HL-60 (cell line): ENCODE data around the gene DSE.

Source experiments
- GABPA ChIP-seq: IDR thresholded peaks from 2 replicates; pipeline ENCODE4 v1.6.1; 2012; ENCODE audit warnings: low read depth
- POLR2AphosphoS5 ChIP-seq: IDR thresholded peaks from 2 replicates; pipeline ENCODE4 v1.6.1; 2012; ENCODE audit warnings: low read depth
- SPI1 ChIP-seq: IDR thresholded peaks from 2 replicates; pipeline ENCODE4 v1.6.1; 2012; ENCODE audit warnings: low read depth, mild to moderate bottlenecking, borderline replicate concordance
- TF ChIP-seq, protein P1 (sequence below): IDR thresholded peaks from one replicate; pipeline ENCODE4 v1.5.1; 2011; ENCODE audit warnings: low read length, control low read depth, inconsistent platforms; ENCODE audit not compliant: insufficient read depth
- TF ChIP-seq, protein P2 (sequence below): IDR thresholded peaks from 2 replicates; pipeline ENCODE4 v1.6.1; 2012; ENCODE audit warnings: low read depth; ENCODE audit not compliant: insufficient replicate concordance

DNA sequence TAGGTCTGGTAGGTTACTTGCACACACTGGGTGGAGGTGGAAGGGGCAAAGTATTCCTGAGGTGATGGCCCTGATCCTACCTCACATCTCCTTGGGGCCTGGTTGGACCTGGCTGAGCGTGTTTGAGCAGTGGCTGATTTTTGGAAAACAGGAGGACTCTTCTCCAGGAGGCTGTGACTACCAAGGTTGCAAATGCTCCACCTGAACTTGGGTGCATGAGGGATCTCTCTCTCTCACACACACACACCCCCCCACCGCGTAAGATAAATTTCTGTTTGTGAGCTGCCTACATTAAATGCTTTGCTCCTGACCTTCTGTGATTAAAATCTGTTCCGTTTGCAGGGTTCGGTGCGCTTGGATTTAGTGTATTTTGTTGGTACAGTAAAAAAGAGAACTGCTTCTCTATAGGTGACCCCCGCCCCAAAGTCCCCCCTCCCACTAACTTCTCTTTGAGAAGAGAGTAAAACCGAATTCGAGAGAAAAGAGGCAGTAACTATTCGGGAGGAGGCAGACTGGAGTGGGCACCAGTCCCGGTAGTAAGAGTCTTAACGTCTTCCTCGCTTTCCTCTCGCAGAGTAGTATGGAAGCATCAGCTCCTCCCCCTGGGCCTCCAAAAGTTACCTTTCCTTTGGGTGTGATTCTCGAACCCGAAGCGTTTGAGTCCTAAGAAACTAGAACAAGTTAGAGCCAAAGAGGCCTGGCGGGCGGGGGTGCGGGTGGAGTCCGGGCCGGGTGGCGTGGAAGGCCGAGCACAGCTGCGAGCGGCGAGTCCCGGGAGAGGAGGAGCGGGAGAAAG is 585 bp upstream of the DSE start:
- no peak for TF ChIP-seq POLR2AphosphoS5
- TF ChIP-seq, protein P1, sequence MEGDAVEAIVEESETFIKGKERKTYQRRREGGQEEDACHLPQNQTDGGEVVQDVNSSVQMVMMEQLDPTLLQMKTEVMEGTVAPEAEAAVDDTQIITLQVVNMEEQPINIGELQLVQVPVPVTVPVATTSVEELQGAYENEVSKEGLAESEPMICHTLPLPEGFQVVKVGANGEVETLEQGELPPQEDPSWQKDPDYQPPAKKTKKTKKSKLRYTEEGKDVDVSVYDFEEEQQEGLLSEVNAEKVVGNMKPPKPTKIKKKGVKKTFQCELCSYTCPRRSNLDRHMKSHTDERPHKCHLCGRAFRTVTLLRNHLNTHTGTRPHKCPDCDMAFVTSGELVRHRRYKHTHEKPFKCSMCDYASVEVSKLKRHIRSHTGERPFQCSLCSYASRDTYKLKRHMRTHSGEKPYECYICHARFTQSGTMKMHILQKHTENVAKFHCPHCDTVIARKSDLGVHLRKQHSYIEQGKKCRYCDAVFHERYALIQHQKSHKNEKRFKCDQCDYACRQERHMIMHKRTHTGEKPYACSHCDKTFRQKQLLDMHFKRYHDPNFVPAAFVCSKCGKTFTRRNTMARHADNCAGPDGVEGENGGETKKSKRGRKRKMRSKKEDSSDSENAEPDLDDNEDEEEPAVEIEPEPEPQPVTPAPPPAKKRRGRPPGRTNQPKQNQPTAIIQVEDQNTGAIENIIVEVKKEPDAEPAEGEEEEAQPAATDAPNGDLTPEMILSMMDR = no peak
- TF ChIP-seq, protein P2, sequence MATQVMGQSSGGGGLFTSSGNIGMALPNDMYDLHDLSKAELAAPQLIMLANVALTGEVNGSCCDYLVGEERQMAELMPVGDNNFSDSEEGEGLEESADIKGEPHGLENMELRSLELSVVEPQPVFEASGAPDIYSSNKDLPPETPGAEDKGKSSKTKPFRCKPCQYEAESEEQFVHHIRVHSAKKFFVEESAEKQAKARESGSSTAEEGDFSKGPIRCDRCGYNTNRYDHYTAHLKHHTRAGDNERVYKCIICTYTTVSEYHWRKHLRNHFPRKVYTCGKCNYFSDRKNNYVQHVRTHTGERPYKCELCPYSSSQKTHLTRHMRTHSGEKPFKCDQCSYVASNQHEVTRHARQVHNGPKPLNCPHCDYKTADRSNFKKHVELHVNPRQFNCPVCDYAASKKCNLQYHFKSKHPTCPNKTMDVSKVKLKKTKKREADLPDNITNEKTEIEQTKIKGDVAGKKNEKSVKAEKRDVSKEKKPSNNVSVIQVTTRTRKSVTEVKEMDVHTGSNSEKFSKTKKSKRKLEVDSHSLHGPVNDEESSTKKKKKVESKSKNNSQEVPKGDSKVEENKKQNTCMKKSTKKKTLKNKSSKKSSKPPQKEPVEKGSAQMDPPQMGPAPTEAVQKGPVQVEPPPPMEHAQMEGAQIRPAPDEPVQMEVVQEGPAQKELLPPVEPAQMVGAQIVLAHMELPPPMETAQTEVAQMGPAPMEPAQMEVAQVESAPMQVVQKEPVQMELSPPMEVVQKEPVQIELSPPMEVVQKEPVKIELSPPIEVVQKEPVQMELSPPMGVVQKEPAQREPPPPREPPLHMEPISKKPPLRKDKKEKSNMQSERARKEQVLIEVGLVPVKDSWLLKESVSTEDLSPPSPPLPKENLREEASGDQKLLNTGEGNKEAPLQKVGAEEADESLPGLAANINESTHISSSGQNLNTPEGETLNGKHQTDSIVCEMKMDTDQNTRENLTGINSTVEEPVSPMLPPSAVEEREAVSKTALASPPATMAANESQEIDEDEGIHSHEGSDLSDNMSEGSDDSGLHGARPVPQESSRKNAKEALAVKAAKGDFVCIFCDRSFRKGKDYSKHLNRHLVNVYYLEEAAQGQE = no peak
- no peak for TF ChIP-seq SPI1
- TF ChIP-seq GABPA = no peak
